ENCODE data around the gene MISP. TPM values are rescaled to one million over a fixed set of nuclear protein-coding genes. Genes with fewer than 3 reads are reported as not detected.

The MISP gene
- total and polyA plus RNA-seq, 4 donors: 14.9 to 23.7 (median 22.1) TPM

- no peak overlapping the region for H3K27ac ChIP-seq (ENCODE audit: low read depth in 1 of 2, low read length in 1 of 2)
- TF ChIP-seq, protein P1, sequence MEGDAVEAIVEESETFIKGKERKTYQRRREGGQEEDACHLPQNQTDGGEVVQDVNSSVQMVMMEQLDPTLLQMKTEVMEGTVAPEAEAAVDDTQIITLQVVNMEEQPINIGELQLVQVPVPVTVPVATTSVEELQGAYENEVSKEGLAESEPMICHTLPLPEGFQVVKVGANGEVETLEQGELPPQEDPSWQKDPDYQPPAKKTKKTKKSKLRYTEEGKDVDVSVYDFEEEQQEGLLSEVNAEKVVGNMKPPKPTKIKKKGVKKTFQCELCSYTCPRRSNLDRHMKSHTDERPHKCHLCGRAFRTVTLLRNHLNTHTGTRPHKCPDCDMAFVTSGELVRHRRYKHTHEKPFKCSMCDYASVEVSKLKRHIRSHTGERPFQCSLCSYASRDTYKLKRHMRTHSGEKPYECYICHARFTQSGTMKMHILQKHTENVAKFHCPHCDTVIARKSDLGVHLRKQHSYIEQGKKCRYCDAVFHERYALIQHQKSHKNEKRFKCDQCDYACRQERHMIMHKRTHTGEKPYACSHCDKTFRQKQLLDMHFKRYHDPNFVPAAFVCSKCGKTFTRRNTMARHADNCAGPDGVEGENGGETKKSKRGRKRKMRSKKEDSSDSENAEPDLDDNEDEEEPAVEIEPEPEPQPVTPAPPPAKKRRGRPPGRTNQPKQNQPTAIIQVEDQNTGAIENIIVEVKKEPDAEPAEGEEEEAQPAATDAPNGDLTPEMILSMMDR (IDR thresholded peaks at IDR 0.05; ENCODE audit: control extremely low read depth, extremely low read depth): no peak
- no peak overlapping the region for H3K9ac ChIP-seq (ENCODE audit: insufficient read depth in 1 of 2, low read length in 2 of 2)
- peaks cover 34 to 70% (median 49%) of the 10 kb centered on the region in 4 donors for H3K36me3 ChIP-seq (ENCODE audit: control insufficient read depth in 4 of 4, insufficient read depth in 4 of 4, low read length in 4 of 4)
- no peak overlapping the region for H3K4me3 ChIP-seq
- no peaks in the 10 kb centered on the region for H3K9me3 ChIP-seq (ENCODE audit: control insufficient read depth in 4 of 4, insufficient read depth in 3 of 4, low read length in 3 of 4)
- DNase-seq: no peak
- ATAC-seq (ENCODE audit: insufficient read depth, low FRiP score): no peak
- 87 to 91% methylated on average over 31 of the region's 31 CpGs for WGBS, 2 donors
- peaks cover 12 to 39% (median 31%) of the 10 kb centered on the region in 5 donors for H3K4me1 ChIP-seq (ENCODE audit: control insufficient read depth in 5 of 5, insufficient read depth in 5 of 5, low read length in 5 of 5)
- no peaks in the 10 kb centered on the region for H3K27me3 ChIP-seq (ENCODE audit: control insufficient read depth in 3 of 3, insufficient read depth in 3 of 3, low read length in 2 of 3)
These were observed 52.9 kb downstream of the MISP start for GRCh38 chr19:803686-804418.

DNA sequence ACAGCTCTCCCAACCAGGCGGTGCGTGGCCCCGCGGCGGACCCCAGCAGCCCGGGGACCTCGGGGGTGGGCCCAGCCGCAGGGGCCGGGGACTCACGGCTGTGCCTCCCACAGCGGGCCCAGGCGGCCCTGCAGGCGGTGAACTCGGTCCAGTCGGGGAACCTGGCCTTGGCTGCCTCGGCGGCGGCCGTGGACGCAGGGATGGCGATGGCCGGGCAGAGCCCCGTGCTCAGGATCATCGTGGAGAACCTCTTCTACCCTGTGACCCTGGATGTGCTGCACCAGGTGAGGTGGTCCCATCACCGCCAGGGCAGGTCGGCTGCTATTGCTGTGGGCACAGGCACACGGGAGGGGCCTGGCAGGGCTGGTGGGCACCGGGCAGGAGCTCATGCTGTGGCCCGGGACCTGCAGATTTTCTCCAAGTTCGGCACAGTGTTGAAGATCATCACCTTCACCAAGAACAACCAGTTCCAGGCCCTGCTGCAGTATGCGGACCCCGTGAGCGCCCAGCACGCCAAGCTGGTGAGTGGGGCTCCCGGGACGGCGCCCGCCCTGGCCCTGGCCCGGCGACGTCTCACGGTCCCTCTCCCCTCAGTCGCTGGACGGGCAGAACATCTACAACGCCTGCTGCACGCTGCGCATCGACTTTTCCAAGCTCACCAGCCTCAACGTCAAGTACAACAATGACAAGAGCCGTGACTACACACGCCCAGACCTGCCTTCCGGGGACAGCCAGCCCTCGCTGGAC lies 53.7 kb downstream of the MISP start:
- peaks cover 37 to 71% (median 48%) of the 10 kb centered on the region in 4 donors for H3K36me3 ChIP-seq (ENCODE audit: control insufficient read depth in 4 of 4, insufficient read depth in 4 of 4, low read length in 4 of 4)
- no peak for DNase-seq

GRCh38 chr19:805166-805551 lies 54.2 kb downstream of the MISP start:
- 90 to 94% methylated on average over 33 of the region's 33 CpGs for WGBS, 2 donors
- Histone ChIP-seq H3K36me3 (ENCODE audit: control insufficient read depth in 4 of 4, insufficient read depth in 4 of 4, low read length in 4 of 4) (peaks cover 39 to 74% (median 50%) of the 10 kb centered on the region in 4 donors), H3K27me3 (ENCODE audit: control insufficient read depth in 3 of 3, insufficient read depth in 3 of 3, low read length in 2 of 3) (no peaks in the 10 kb centered on the region), H3K4me1 (ENCODE audit: control insufficient read depth in 5 of 5, insufficient read depth in 5 of 5, low read length in 5 of 5) (peaks cover 11 to 32% (median 25%) of the 10 kb centered on the region in 5 donors), H3K9ac (ENCODE audit: insufficient read depth in 1 of 2, low read length in 2 of 2) (no peak overlapping the region), H3K9me3 (ENCODE audit: control insufficient read depth in 4 of 4, insufficient read depth in 3 of 4, low read length in 3 of 4) (no peaks in the 10 kb centered on the region), H3K27ac (ENCODE audit: low read depth in 1 of 2, low read length in 1 of 2) (no peak overlapping the region), H3K4me3 (no peak overlapping the region)
- ATAC-seq (ENCODE audit: insufficient read depth, low FRiP score): no peak
- TF ChIP-seq, protein P1 (IDR thresholded peaks at IDR 0.05; ENCODE audit: control extremely low read depth, extremely low read depth): no peak
- DNase-seq: no peak

More for the DNA sequence above, 53.7 kb downstream of the MISP start:
- H3K9me3 ChIP-seq (ENCODE audit: control insufficient read depth in 4 of 4, insufficient read depth in 3 of 4, low read length in 3 of 4): no peaks in the 10 kb centered on the region
- ATAC-seq (ENCODE audit: insufficient read depth, low FRiP score): no peak
- H3K9ac ChIP-seq (ENCODE audit: insufficient read depth in 1 of 2, low read length in 2 of 2): no peak overlapping the region
- TF ChIP-seq, protein P1 (IDR thresholded peaks at IDR 0.05; ENCODE audit: control extremely low read depth, extremely low read depth): no peak
- WGBS, 2 donors: 93 to 95% methylated on average over 49 to 53 of the region's 53 CpGs
- no peaks in the 10 kb centered on the region for H3K27me3 ChIP-seq (ENCODE audit: control insufficient read depth in 3 of 3, insufficient read depth in 3 of 3, low read length in 2 of 3)
- H3K4me1 ChIP-seq (ENCODE audit: control insufficient read depth in 5 of 5, insufficient read depth in 5 of 5, low read length in 5 of 5): peaks cover 12 to 33% (median 28%) of the 10 kb centered on the region in 5 donors
- H3K4me3 ChIP-seq: no peak overlapping the region
- H3K27ac ChIP-seq (ENCODE audit: low read depth in 1 of 2, low read length in 1 of 2): no peak overlapping the region
